ENCODE measurements around the gene ZNF669.

DNA sequence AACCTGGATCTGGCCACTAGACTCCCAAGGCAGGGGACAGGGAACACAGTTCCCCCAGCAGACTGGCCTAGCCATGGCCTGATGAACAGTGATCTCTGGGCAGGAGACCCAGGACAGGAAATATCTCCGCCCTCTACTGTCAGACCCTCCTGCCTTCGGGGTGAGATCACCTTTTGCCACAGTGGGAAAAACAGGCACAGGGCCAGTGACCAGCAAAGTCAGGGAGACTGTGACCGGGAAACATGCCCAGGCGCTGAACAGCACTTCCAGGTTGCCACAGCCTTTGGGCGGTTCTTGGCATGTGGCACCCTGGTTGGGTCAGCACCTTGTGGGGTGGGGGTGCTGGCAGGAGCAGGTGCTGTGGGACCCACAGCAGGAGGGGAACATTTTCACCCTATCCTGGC lies 8.9 kb upstream of the ZNF669 start:
- TF ChIP-seq, protein P1, sequence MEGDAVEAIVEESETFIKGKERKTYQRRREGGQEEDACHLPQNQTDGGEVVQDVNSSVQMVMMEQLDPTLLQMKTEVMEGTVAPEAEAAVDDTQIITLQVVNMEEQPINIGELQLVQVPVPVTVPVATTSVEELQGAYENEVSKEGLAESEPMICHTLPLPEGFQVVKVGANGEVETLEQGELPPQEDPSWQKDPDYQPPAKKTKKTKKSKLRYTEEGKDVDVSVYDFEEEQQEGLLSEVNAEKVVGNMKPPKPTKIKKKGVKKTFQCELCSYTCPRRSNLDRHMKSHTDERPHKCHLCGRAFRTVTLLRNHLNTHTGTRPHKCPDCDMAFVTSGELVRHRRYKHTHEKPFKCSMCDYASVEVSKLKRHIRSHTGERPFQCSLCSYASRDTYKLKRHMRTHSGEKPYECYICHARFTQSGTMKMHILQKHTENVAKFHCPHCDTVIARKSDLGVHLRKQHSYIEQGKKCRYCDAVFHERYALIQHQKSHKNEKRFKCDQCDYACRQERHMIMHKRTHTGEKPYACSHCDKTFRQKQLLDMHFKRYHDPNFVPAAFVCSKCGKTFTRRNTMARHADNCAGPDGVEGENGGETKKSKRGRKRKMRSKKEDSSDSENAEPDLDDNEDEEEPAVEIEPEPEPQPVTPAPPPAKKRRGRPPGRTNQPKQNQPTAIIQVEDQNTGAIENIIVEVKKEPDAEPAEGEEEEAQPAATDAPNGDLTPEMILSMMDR (IDR thresholded peaks at IDR 0.05) = no peak
- no peak for TF ChIP-seq POLR2AphosphoS5 (IDR thresholded peaks at IDR 0.05)

Data from gastroesophageal sphincter (tissue), 3 donors.